KBM-7 (cell line): ENCODE results near the gene DCXR.

Experiments
- DNase-seq: peaks from one replicate; pipeline ENCODE4 v3.0.0-alpha.2; 2015
- in situ Hi-C: fragments of 300-500 bp; cut with MboI; formaldehyde crosslinking; loops from 2 replicates; pipeline ENCODE4 v1.14.3; 2020; ENCODE audit warnings: low sequenced_read_pairs, low pct_unique_long_range_greater_than_20kb, mixed read lengths

Gene DCXR

DNA sequence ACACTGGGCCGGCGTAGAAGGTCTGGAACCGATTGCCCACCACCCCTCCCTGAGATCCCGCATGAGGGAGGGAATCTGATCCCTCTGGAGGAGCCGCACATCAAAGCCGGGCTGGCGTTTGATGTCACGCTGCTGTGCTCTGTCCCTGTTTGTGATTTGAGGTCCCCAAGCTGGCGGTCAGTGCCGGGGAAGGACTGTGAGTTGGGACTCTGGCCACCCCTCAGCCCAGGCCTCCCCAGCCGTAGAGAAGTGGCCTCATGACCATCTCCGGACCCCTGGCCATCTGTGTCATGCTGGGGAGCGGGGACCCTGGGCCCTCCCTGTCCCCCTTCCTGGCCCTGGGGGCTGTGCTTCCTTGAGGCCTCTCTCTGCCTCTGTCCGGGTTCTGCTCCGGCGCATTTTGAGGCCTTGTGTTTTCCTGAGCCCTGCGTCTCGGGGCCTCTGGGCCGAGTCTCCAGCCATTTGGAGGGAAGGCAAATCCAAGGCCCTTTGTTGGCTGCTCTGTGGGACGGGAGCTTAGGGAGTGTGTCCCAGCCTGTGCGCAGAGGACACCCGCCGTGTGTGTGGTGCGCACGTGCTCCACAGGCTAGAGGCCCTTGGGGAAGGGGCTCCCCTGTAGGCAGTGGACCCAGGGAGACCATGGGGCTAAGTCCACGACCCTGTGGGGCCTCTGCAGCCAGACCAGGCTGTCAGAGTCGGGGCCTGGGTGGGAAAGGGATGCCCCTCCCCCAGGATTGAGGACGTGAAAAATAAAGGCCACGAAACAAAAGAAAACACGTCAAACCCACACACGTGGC lies 45.0 kb downstream of the DCXR start:
- no peak for DNase-seq

DNA sequence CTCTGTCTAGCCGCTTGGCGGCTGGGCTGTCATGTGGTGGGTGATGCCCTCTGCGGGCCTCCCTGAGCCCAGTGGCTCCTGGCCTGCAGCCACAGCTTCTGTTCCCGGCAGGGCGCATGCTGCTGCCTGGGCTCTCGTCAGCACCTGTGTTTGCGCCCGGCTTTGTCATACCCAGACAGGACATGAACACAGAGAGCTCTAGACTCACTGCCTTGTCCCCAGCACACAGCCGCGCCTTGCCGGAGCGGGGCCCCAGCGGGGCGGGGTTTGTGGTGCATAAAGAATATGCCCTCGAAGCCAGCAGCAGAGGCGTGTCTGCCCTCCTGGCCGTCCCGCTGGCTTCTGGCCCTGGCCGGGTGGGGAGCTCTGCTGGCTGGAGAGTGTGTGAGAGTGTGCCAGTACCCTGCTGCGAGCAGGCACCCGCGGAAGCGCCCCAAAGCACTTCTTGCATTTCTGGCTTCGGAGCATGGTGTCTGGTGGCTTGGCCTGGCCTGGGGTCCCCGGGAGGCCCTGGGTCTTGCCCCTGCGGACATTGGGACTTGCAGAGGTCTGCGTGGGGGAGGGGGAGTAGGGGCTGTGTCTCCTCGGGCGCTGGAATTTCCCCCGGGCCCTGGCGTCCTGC lies 45.7 kb downstream of the DCXR start:
- in situ Hi-C loops, result no loop called here
- DNase-seq, result no peak

More for the DNA sequence above, 45.0 kb downstream of the DCXR start:
- in situ Hi-C loops, result no loop called here

DNA sequence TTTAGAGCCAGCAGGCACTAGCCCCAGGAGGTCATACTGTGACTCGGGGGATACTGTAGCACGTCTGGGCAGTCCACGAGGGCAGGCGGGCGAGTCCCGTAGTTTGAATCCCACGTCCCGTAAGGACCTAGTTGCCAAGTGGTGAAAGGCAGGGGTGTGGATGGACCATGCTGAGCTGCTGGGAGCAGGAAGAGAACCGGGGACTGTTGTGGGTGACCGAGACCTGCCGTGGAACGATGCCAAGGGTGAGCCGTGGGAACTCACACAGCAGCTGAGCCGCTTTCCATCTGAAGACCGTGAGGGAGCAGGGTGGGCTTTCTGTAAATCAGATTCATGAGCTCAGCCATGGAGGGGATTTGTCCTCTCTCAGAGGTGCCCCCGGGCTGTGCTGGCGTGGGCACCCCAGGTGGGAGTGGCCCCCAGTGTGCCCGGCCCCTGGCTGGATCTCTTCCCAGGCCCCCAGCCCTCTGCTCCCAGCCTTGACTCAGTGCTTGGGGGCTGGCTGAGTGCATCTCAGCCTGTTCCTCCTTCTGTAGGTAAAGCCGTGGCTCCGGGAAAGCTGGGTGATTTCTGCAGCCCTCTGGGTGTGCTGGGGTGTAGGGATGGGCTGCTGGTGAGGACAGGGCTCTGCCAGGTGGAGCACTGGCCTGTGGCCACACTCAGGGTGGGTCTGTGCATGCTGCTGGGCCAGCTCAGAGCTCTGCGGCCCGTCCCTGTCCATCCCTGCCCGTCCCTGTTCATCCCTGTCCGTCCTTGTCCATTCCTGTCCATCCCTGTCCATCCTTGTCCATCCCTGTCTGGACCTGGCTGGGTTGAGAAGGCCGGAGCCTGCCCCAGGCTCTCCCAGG lies 46.4 kb downstream of the DCXR start:
- in situ Hi-C loops, result no loop called here
- DNase-seq, result no peak

DNA sequence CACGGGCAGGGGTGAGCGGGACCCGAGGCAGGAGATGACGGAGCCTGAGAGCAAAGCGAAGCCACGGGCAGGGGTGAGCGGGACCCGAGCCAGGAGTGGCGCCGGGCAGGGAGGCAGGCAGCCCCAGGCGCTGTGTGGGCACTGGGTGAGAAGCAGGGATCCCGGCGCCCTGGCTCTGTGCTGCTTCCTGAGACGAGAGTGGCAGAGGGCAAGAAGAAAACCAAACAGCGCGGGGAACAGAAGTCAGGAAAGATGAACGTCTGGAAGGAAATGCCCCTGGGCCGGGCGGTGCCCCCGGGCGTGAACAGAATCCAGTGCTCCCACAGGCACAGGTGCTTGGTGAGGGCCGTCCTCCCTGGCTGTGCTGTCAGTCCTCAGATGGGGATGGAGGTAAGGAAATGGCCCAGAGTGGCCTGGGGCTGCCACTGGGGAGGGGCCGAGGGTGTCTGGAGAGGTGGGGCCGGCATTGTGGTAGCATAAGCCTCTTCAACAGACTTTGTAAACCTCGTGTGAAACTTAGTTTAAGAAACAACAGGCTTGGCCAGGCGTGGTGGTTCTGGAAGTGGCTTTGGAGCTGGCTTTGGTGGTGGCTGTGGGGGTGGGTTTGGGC lies 50.2 kb downstream of the DCXR start:
- no peak for DNase-seq
- in situ Hi-C loops, result no loop called here

DNA sequence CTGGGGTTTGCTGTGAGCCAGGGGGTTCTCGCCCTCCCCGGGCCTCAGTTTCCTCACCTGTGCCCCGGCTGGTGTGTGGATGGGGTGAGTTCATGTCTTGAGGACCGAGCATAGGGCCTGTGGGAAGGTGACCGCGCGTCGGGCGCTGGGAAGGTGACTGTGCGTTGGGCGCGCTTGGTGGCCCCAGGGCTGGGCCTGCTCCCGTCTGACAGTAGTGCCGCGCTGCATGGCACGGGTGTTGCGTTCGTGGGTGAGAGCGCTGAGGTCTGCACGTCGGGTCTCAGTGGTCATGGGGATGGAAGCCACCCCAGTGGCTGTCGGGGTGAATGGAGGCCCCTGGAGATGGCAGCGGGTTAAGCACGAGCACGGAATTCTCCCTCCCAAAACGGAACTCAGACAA lies 50.9 kb downstream of the DCXR start:
- in situ Hi-C loops, result no loop called here
- no peak for DNase-seq
